ENCODE measurements around the gene ANTXR1.

DNA sequence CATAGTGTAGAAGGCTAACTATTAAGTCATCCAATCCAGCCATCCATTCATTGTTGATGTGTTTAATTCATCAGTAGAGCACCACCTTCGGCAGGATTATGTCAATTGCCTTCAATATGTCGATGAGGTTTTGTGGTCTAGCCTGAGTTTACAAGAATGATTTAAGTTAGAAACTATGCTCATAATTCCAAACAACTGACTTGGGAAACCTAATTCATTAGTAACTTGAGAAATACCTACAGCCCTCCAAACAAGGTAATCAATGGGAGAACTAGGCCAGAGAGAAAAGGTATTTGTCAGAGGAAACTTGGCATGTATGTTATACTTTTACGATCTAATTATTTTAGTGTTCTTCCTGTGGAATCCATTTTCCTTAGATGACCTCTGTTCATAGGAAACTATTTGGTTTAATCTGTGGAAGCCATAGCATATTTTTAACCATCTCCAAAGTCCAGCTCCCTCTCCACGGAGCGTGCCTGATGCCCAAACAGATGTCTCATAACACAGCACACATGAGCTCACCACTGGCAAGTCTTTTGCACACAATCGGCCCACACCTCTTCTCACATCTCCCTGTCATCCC, 225.6 kb downstream of the ANTXR1 start:
- TF ChIP-seq, protein P1, sequence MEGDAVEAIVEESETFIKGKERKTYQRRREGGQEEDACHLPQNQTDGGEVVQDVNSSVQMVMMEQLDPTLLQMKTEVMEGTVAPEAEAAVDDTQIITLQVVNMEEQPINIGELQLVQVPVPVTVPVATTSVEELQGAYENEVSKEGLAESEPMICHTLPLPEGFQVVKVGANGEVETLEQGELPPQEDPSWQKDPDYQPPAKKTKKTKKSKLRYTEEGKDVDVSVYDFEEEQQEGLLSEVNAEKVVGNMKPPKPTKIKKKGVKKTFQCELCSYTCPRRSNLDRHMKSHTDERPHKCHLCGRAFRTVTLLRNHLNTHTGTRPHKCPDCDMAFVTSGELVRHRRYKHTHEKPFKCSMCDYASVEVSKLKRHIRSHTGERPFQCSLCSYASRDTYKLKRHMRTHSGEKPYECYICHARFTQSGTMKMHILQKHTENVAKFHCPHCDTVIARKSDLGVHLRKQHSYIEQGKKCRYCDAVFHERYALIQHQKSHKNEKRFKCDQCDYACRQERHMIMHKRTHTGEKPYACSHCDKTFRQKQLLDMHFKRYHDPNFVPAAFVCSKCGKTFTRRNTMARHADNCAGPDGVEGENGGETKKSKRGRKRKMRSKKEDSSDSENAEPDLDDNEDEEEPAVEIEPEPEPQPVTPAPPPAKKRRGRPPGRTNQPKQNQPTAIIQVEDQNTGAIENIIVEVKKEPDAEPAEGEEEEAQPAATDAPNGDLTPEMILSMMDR (IDR thresholded peaks at IDR 0.05; ENCODE audit: borderline replicate concordance, extremely low read depth, low read length, poor library complexity, severe bottlenecking), result no peak
- TF ChIP-seq EZH2 (IDR thresholded peaks at IDR 0.05; ENCODE audit: borderline replicate concordance, low read depth, low read length, severe bottlenecking), result no peak

Measured in DND-41 (cell line).